Smooth muscle cell (in vitro differentiated cells): ENCODE data around the gene ZNF493. TPM values are rescaled to one million over a fixed set of nuclear protein-coding genes. Genes with fewer than 3 reads are reported as not detected.

Source experiments
- DNase-seq: peaks from one replicate; lab custom pipeline; 2025; ENCODE audit not compliant: unreplicated experiment; lab: John Stamatoyannopoulos, UW
- H2AFZ ChIP-seq: fragments of 200-600 bp; sonication (generic); 2 replicates; pipeline ENCODE4 v1.6.0; 2016; ENCODE audit warnings: antibody characterized with exemption, low read depth, mild to moderate bottlenecking
- H3F3A ChIP-seq: fragments of 200-600 bp; sonication (generic); 2 replicates; pipeline ENCODE4 v1.6.0; 2017; ENCODE audit warnings: antibody characterized with exemption, low read depth
- H3K27ac ChIP-seq: fragments of 200-600 bp; sonication (generic); 2 replicates; pipeline ENCODE4 v1.5.1; 2016; ENCODE audit warnings: low read depth, mild to moderate bottlenecking
- H3K27me3 ChIP-seq: fragments of 200-600 bp; sonication (generic); 2 replicates; pipeline ENCODE4 v1.6.1; 2016; ENCODE audit warnings: low read depth, mild to moderate bottlenecking
- H3K36me3 ChIP-seq: fragments of 200-600 bp; sonication (generic); 2 replicates; pipeline ENCODE4 v1.5.1; 2016; ENCODE audit warnings: low read depth
- H3K4me1 ChIP-seq: fragments of 200-600 bp; sonication (generic); 2 replicates; pipeline ENCODE4 v1.5.1; 2016; ENCODE audit warnings: low read depth
- H3K4me2 ChIP-seq: fragments of 200-600 bp; sonication (generic); 2 replicates; pipeline ENCODE4 v1.6.0; 2016; ENCODE audit warnings: mild to moderate bottlenecking
- H3K4me3 ChIP-seq: fragments of 200-600 bp; sonication (generic); 2 replicates; pipeline ENCODE4 v1.5.1; 2016; ENCODE audit warnings: mild to moderate bottlenecking
- H3K79me2 ChIP-seq: fragments of 200-600 bp; sonication (generic); 2 replicates; pipeline ENCODE4 v1.6.0; 2016; ENCODE audit warnings: low read depth, mild to moderate bottlenecking
- H3K9ac ChIP-seq: fragments of 200-600 bp; sonication (generic); 2 replicates; pipeline ENCODE4 v1.6.0; 2016; ENCODE audit warnings: low read depth
- H3K9me3 ChIP-seq: fragments of 200-600 bp; sonication (generic); replicated peaks from 2 replicates; pipeline ENCODE4 v1.5.1; 2016; ENCODE audit warnings: low read depth
- H4K20me1 ChIP-seq: fragments of 200-600 bp; sonication (generic); 2 replicates; pipeline ENCODE4 v1.6.0; 2016; ENCODE audit warnings: low read depth
- WGBS: methylation state at CpG from one replicate; pipeline ENCODE4 v1.1.7; 2016; ENCODE audit warnings: low lambda C conversion rate; 5-methylcytosine and 5-hydroxymethylcytosine counted together
- polyA plus RNA-seq: library from polyadenylated mRNA; unstranded; fragments of >200 nt; fragmentation: Nextera tagmentation; extraction: Ambion mirVana; gene quantifications from 2 replicates; pipeline ENCODE4 v1.2.1, GENCODE V29; 2016
- total RNA-seq: library from RNA; depleted of rRNA; stranded (reverse); fragments of >200 nt; gene quantifications from 2 replicates; pipeline ENCODE4 v1.2.3, GENCODE V29; 2014
- TF ChIP-seq, protein P1 (sequence below): fragments of 200-600 bp; sonication (generic); IDR thresholded peaks from 2 replicates; pipeline ENCODE4 v1.5.1; 2017; ENCODE audit warnings: borderline replicate concordance, mild to moderate bottlenecking, antibody characterized with exemption; ENCODE audit not compliant: insufficient read depth, poor library complexity, severe bottlenecking

ZNF493 gene
- total and polyA plus RNA-seq, 2 experiments from 2014 or later, result 2.6 to 20.3 TPM

DNA sequence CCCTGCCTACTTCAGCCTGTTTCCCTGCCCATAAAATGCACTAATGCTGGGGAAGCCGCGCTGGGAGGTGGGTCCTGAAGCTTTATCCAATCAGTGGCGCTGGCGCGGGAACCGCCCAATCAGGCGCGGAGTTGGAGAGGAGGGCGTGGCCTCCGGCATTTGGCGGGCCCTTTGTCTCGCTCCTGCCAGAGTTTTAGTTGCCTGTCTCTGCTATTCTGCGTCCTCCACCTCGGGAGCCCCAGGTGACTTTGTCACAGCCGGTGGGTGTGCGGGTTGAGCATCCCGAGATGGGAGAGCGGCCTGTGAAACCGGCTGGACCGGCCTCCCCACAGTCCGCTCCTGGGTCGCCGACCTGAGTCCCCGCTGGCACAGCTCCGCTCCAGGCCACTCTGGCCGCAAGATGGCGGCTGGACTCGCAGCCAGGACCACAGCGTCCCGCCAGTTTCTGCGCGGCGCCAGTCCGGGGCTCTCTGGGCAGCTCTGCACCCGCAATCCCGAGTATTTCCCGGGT lies 77.8 kb downstream of the ZNF493 start:
- Histone ChIP-seq H3K36me3 (no peaks in the 10 kb centered on the region), H3K9me3 (no peaks in the 10 kb centered on the region), H3K79me2 (no peaks in the 10 kb centered on the region), H3F3A (no peaks in the 10 kb centered on the region), H2AFZ (peak overlapping the region; percentile 82), H4K20me1 (no peaks in the 10 kb centered on the region), H3K27ac (no peak overlapping the region), H3K4me1 (no peaks in the 10 kb centered on the region), H3K4me3 (peak overlapping the region; percentile 52), H3K9ac (no peak overlapping the region), H3K4me2 (peak overlapping the region; percentile 87), H3K27me3 (no peaks in the 10 kb centered on the region)
- WGBS, result 20% methylated on average over 37 of the region's 37 CpGs
- no peak for DNase-seq
- TF ChIP-seq, protein P1, sequence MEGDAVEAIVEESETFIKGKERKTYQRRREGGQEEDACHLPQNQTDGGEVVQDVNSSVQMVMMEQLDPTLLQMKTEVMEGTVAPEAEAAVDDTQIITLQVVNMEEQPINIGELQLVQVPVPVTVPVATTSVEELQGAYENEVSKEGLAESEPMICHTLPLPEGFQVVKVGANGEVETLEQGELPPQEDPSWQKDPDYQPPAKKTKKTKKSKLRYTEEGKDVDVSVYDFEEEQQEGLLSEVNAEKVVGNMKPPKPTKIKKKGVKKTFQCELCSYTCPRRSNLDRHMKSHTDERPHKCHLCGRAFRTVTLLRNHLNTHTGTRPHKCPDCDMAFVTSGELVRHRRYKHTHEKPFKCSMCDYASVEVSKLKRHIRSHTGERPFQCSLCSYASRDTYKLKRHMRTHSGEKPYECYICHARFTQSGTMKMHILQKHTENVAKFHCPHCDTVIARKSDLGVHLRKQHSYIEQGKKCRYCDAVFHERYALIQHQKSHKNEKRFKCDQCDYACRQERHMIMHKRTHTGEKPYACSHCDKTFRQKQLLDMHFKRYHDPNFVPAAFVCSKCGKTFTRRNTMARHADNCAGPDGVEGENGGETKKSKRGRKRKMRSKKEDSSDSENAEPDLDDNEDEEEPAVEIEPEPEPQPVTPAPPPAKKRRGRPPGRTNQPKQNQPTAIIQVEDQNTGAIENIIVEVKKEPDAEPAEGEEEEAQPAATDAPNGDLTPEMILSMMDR, result no peak

Other genes with a start within 250 kb of the ZNF493 start
- gene ZNF708, start 67.7 kb upstream of the ZNF493 start, total RNA-seq, result 11.3 and 12.1 TPM in 2 replicates
- gene ZNF708, start 67.7 kb upstream of the ZNF493 start, polyA plus RNA-seq, result 0.65 and 1.5 TPM in 2 replicates
- 11.0 and 13.7 TPM in 2 replicates for gene ZNF738, start 38.1 kb upstream of the ZNF493 start, total RNA-seq
- gene ZNF738, start 38.1 kb upstream of the ZNF493 start, polyA plus RNA-seq, result 8.5 and 13.4 TPM in 2 replicates
- 7.8 and 9.8 TPM in 2 replicates for gene ZNF429, start 108.5 kb downstream of the ZNF493 start, total RNA-seq
- 9.2 and 10.4 TPM in 2 replicates for gene ZNF429, start 108.5 kb downstream of the ZNF493 start, polyA plus RNA-seq